ENCODE results near the gene RAMACL.

Gene RAMACL

GRCh38 chr6:166617359-166617758, 30.9 kb upstream of the RAMACL start:
- no peak for DNase-seq

- DNase-seq, result no peak
Observed at GRCh38 chr6:166616261-166617238, 30.1 kb upstream of the RAMACL start.

- DNase-seq, result no peak
Observed at GRCh38 chr6:166615059-166615770, 28.7 kb upstream of the RAMACL start.

- no peak for DNase-seq
Observed at GRCh38 chr6:166614589-166614988, 28.1 kb upstream of the RAMACL start.

DNA sequence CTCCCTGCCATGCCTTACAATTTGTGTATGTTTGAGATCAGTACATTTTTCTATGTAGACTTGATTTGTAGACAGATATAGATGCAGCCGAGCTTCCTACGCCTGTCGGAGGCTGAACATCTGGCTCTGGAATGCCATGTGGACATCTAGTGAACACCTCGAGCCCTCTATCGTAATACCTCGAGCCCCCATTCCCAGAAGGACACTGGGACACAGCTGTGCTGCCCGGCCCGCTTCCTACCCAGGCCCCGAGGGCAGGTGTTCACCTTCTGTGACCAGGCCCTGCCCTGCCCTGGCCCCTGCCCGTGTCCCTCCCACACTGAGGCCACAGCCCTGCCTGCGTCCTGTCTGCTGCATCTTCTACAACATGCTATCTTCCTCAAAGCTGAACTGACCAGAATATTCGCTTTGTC, 27.7 kb upstream of the RAMACL start:
- DNase-seq, result no peak

GRCh38 chr6:166613027-166613426, 26.5 kb upstream of the RAMACL start:
- DNase-seq, result no peak

DNA sequence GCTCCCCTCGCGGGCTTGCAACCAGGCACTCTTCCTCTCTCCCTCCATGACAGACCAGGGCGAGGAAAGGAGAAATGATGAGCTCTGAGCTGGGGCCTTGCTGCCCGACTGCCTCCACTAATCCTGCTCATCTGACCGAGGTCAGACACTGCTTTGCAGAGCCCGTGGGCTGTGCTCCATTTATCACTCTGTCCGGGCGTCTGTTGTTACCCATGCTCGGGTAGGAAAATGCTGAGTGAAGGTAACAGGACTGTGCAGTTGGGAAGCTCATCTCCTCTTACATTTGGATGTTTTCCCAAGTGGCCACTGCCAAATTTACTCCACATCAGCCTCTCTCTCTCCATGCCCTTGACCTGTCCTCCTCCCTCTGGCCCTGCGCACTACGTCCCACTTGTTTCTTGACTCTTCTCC, 26.0 kb upstream of the RAMACL start:
- no peak for DNase-seq

DNA sequence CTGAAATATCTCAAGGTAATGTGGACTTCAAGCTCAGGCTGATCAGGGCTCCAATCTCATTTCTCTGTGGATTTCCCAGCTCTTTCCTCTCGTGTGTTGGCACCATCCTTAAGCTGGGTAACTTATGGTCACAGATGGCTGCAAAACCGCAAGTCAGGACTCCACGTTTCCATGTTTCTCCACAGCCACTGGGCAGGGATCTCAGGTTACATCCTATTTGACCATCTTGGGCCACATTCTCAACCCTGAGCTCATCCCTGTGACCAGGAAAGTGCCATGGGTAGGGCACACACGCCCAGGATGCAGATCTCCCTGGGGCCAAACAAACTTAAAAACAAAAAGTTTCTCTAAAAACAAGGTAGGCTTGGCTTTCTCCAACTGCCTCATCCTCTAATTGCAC, 25.2 kb upstream of the RAMACL start:
- no peak for DNase-seq

GRCh38 chr6:166610069-166610468, 23.6 kb upstream of the RAMACL start:
- DNase-seq, result no peak

- DNase-seq, result no peak
Observed at GRCh38 chr6:166608774-166609173, 22.3 kb upstream of the RAMACL start.

GRCh38 chr6:166605752-166606151, 19.3 kb upstream of the RAMACL start:
- peak; percentile 20 for DNase-seq

DNA sequence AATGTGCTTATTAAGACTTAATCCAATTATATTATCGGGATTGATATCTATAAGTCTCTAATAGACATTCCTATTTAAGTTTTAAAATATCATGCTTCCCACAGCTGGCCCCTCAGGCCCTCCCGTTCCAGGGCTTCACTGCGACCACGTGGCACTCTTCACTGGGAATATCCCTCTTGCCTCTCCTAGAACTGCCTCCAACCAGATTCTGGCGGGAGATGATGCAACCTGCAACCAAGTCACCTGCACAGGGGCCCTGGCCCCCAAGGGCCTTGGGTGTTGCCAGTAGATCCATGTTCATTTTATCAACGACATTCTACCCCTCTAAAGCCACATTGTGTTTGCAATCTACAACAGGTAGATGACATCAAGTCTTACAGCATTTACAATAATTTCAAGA, 18.4 kb upstream of the RAMACL start:
- DNase-seq, result no peak

DNA sequence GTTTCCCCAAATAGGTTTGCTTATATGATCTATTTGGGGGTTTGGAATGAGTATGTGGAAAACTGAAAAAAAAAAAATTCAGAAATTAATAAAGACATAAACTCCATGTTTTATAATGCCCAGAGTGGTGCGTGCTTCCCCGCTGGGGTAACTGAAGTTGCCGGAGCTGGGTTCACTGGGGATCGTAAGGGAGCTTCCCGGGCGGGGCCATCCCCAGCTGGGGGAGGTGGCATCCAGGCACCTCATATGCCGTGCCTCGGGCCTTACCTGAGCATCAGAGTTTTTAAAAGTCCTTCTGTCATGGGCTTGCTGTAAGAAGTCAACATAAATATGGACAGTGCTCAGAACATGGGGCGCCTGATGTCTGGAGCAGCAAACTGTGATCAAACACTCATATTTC, 17.9 kb upstream of the RAMACL start:
- no peak for DNase-seq

DNA sequence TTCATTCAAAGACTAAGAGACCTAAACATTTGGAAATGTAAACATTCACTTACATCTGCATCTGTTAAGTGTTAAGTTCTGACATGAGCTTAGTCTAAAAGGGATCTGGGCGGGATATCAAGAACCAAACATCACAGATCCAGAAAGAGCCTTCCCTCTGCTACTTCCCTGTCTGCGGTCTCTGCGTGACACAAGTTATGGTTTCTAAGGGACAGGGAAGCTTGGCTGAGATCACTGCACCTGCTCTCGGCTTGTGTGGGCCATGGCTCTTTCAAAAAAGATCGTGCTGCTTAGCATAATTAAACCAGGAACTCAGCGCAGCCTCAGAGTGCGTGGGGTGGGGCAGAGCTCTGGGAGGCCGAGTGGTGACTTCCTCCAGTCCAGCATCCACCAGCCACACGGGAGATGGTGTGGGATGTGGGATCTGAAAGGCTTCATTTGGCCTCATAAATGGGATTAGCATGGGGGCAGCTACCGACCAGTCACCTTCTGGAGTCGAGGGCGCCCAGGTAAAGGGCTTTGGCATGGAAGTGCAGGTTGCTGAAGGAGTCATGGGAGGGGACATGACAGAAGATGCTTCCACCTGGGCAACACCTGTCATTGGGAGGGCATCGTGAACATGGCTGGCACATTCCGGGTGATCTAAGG, 16.7 kb upstream of the RAMACL start:
- DNase-seq, result peak; percentile 64

DNA sequence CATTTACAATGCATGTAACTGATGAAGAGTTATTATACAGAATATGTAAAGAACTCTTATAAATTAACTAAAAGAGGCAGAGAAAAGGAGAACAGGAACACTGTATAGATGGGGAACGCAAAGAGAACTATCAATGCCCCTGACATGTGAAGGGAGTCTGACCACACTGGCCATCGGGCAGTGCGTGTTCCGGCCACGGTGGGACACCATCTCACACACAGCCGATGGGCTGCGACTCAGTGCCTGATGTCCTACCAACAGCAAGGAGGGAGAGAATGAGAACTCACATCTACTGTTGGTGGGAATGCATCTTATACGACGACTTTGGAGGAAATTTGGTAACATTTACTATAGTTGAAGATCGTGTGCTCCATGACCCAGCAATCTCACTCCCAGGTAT, 15.5 kb upstream of the RAMACL start:
- no peak for DNase-seq

- DNase-seq, result no peak
Observed at GRCh38 chr6:166600931-166601330, 14.5 kb upstream of the RAMACL start.

DNA sequence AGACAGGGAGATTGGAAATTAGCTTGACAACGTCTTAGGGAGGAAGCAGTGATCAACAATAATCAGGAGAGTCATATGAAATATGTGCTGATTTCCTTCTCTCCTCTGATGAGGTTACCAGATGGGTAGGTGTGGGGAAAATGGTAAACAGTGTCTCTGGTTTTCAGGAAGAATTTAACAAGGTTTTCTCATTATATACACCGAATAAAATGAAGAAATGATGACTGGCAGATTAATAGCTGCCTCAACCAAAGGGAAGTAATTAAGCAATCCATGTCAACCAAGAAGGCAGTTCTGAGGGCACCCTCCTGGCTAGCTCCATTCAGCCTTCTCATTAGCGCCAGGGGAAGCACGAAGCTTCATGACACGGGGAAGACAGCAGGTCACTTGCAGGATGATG, 12.7 kb upstream of the RAMACL start:
- DNase-seq, result no peak

DNA sequence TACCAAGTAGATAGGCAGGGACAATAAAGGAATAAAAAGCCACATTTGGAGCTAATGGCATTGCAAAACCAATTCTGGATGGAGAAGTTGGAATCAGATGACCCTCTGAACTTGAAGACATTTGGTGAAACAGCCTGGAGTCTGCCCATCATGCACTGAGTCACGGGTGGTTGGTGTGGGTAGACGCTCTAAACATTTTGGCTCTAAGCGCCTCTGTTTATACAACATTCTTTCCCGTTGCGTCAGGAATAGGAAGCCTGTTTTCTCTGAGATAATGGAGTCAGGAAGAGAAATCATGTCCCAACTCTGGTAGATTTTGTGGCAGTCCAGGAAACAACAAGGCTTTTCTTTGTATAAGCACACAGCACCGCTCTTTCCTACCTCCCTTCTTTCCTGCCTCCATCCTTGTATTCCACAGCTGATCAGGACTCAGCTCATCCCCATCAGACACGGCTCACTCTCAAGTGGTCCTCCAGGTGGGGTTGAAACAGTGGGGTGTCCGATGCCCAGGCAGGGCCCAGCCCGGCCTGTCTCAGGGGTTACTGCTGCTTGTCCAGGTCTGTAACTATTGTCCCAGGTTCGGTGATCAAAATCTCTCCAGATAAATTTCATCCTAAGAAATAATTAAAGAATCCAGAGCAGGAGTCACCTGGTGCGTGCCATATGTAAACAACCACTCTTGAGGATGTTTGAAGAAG, 12.1 kb upstream of the RAMACL start:
- DNase-seq, result no peak

DNA sequence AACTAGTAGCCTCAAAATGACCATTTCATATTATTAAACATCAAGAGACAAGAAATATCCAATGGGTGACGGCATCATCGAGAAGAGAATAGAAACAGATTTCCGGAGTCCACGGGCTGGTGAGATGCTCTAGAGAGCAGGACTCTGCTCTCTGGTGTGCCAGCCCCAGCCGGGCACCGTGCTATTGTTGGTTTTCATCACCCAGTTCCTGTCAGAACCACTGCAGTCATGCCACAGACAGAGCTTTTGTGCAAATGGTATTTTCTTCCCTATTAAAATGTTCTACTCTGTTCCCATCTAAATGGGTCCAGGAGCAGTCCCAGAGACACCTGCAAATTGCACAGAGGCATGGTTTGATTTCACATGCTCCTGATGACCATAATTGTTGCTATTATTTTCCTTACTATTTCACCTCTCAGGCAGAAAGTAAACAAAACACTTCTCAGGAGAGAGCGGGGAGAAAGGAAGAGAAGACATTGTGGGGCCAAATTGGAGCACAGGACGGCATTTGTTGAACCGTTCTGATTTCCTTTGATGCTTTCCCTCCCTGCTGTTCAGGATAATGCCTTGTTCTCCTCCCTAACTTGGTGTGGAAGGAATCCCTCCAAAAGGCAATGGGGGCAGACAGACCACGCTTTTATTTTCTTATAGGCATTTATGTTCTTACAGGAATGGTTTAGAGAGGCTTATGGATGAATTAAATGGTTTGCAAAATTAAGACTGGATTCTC, 11.4 kb upstream of the RAMACL start:
- peak; percentile 44 for DNase-seq

DNA sequence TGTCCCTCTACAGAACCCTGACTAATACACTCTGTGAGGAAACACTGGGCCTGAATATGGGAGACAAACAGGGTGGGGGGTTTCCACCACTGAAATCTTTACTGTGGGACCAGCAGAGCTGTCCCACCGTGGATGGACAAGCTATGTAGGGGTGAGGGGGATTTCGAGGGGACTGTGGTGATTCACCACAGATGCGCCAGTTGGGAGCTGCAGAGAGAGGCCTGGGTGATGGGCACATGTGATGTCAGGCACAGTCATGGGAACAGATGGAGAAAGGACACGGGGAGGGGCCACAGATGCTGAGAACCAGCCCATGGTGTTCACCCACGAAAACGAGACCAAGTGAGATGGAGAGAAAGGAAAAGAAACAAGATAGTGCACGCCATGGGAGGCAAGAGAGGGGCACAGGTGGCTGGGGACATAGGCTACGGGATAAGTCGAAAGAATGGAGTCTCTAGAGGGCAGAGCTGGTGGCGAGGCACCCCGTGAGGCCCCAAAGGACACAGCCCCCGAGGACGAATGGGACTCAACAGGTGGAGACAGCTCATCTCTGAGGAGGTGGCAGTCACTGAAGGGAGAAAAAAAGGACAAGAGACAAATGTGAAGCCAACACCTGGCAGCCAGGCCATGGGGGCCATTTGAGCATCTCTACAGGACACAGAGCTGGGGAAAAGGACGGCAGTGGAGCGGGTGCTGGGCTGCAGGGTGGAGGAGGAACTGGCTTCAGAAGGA, 10.5 kb upstream of the RAMACL start:
- peak; percentile 13 for DNase-seq

DNA sequence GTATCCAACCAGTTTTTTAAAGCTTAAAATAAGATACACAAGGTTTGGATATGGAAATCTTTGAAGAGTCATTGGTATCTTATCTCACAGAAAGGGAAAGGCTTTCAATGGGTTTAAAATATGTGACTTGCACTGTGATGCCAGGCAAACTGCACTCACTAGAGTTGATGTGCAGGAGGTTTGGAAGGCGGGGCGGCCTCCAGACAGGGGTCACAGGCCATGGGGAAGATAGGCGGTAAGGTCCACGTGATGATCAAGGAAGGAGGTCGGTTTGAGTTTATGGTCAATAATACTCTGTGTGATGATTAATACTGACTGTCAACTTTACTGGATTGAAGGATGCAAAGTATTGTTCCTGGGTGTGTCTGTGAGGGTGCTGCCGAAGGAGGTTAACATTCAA, 9.5 kb upstream of the RAMACL start:
- no peak for DNase-seq
